NCI-H524 treated with DMSO at 0.1 percent for 48 hours (cell line): ENCODE measurements around the gene ASAP2.

Source experiments
- DNase-seq: peaks from one replicate; lab custom pipeline; 2025; lab: John Stamatoyannopoulos, UW

Gene ASAP2

DNA sequence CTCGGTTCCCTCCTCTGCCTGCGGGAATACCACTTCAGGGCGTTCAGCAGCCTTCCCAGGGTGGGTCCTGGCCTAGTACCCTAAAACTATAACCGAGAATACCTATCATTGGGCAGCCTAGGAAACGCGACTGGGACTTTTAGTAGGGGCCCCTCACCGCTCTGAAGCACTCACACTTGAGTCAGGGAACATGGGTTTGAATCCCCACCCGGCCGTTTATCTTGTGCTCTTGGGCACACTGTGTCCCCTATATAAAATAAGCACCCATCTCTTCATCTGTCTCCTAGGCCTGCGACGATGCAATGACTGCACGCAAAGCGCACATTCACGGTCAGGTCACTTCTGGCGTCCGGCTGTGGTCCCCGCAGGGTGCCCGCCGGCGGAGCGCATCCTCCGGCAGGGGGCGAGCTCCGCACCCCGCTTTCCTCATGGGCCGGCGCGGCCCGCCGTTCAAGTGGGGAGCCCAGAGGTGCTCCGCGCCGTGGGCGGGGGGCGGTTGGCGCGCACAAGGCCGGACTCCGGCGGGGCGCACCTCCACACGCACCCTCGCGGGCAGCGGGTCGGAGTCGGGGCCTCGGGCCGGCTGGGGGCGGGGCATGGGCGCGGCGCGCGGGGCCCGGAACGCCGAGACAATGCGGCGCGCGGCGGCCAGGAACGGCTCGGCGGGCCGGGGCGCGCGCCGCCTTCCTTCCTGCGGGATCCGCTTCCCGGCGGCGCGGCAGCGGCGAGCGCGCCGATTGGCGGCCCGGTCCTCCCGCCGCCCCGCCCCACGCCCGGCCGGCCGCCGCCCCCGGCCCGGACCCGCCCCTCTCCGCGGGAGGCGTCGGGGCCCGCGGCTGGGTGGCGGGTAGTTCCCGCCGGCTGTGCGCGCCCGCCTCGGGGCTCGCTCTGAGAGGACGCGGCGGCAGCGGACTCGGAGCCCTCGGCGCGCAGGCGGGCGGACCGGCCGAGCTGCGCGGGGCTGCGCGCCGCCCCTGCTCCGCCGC lies at the start of gene ASAP2:
TSS of gene ASAP2 (plus strand) at position 850 of the 986 bp plus-strand sequence. CDS start 293 bp downstream, outside the sequence.
- no peak for DNase-seq

DNA sequence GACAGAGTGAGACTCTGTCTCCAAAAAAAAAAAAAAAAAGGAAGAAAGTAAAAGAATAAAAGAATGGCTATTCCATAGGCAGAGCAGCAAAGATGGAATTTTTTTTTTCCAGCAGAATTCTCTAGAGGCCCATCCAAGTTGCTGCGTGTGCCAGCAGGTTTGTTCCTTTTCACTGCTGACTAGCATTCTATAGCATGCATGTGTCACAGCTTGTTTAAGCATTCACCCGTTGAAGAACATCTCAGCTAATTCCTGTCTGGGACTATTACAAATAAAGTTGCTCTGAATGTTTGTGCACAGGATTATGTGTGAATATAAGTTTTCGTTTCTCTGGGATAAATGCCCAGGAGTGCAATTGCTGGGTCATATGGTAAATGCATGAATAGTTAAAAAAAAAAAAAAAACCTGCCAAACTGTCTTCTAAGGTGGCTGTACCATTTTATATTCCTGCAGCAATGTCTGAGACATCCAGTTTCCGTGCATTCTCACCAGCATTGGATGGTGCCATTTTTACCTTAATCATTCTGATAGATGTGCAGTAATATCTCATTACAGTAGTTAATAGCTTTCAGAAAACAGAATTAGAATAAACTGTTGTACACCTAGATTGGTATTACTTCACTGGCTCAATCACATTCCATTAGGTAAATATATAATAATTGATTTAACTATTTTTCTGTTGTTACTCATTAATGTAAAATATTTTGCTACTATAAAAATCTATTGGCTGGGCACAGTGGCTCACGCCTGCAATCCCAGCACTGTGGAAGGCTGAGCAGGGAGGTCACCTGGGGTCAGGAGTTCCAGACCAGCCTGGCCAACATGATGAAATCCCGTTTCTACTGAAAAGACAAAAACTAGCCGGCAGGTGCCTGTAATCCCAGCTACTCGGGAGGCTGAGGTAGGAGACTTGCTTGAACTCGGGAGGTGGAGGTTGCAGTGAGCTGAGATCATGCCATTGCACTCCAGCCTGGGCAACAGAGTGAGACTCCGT lies 47.5 kb upstream of the ASAP2 start:
- no peak for DNase-seq

DNA sequence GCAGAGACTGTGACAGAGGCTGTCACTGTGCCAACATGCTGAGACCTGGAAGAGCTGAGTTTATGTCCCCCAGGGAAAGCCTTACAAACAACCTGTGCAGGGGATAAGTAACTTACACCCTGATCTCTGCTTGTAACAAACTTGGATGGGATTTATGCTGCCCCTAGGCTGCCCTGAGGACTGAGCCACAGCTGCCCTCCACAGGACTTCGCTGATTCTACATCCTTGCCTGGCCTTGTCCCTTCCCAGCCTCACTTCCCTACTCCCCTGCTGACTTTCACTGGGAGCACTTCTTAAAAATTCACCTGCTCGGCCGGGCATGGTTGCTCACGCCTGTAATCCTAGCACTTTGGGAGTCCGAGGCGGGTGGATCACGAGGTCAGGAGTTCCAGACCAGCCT lies 45.9 kb upstream of the ASAP2 start:
- DNase-seq, result no peak

DNA sequence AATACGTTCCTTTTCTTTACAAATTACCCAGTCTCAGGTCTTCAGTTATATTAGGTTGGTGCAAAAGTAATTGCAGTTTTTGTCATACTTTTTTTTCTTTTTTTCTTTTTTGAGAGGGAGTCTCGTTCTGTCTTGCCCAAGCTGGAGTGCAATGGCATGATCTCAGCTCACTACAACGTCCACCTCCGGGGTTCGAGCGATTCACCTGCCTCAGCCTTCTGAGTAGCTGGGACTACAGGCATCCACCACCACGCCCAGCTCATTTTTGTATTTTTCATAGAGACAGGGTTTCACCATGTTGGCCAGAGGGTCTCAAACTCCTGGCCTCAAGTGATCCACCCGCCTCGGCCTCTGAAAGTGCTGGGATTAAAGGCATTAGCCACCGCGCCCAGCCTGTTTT lies 43.8 kb upstream of the ASAP2 start:
- no peak for DNase-seq

DNA sequence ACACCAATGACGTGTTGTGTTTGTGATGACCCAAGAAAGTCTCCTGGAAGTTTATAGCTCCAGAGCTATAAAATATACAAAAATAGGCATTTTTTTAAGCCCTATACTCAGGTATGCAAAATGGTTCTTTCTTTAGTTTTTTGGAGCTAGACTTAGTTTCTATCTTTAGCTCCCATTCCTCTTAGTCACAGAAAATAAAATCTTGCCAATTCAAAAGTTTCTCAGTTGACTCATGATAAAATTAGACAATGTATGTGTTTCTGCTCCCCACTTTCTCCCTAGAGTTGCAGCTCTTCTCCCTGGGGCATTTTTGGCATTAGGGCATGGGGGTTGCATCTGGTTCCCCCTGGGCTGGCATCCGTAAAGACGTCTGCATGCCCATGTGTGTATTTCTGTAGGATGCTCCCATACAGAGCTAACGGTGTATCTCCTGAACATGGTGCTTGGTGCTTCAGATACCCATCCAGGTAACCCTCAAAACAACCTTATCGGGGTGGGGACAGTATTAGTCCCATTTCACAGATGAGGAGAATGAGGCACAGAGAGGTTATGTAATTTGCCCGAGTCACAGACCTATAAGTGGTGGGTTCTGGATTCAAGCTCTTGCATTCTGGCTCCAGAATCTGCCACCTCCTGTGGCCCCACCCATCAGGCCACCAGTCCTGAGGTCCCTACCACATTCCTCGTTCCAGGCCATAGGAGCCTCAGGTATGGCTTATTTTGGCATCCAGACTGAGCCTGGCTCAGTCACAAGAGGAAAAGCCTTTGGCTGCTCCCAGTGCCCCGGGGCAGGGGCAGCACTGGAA lies 43.1 kb upstream of the ASAP2 start:
- DNase-seq, result no peak

DNA sequence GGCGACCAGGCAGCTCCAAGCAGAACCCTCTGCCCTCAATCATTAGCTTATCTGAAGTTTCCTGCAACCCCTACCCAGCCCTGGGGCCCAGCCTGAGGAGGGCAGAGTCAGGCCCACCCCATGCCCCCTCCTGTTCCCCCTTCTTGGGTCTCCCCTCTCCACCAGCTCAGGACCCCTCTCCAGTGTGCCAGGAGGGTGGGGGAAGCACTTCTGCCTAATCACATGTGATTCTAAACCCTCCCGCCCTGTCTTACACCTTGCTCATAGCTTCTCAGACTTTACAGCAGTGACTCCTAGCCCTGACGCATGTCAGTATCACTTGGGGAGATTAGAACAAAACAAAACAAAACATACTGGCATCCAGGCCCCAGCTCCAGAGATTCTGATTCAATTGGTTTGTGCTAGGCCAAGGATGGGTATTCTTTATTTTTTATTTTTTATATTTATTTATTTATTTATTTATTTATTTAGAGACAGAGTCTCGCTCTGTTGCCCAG lies 42.5 kb upstream of the ASAP2 start:
- DNase-seq, result no peak

DNA sequence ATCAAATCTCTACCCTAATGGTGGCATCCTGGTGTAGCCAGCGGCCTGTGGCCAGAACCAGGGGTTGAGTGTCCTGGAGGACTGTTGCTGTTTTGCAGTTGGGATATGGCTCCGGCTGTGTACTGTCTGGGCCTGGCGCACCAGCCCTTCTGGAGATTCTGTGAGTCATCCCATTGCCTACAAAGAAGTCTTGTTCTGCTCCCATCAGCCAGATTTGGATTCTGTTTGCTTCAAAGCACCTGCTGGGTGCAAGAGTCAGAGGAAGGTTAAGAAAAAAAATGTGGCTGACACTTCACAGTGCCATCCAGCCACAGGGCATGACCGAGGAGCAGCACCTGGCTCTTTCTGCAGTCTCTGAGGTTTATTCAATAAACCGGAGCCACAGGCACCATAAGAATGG lies 41.0 kb upstream of the ASAP2 start:
- DNase-seq, result no peak

DNA sequence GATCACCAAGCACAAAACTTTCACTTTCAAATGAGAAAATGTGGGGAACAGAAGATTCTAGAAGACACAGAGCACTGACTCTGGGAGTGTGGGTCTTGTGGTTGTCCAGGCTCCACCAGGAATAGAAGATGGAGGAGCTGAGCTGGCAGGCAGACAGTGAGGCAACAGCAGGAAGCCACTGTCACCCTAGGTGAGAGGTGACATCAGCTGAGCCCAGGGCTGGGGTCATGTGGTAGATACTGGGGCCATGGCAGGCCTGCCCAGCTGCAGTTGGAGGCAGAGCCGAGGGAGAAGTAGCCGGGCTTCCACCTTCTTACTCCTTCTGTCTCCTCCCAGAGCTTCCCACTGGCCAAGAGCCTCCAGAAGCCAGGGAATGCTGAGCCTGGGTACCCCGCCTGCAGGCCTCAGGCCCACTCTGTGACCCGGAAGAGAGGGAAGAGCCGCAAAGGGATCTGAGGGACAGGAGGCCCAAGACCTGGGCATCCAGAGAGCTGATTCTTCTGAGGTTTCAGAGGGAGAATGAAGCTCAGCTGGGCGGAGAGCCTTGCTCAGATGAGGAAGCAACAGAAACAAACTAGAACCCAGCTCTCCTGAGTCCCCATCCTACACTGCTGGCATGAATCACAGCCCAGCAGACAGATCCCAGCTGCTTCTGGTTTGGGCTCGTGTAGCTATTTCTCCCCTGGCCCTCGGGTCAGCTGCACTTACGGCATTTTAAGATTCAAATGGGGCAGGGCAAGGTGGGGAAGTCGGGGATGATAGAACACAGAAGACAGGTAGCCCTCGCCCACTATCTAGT lies 39.8 kb upstream of the ASAP2 start:
- DNase-seq, result no peak

DNA sequence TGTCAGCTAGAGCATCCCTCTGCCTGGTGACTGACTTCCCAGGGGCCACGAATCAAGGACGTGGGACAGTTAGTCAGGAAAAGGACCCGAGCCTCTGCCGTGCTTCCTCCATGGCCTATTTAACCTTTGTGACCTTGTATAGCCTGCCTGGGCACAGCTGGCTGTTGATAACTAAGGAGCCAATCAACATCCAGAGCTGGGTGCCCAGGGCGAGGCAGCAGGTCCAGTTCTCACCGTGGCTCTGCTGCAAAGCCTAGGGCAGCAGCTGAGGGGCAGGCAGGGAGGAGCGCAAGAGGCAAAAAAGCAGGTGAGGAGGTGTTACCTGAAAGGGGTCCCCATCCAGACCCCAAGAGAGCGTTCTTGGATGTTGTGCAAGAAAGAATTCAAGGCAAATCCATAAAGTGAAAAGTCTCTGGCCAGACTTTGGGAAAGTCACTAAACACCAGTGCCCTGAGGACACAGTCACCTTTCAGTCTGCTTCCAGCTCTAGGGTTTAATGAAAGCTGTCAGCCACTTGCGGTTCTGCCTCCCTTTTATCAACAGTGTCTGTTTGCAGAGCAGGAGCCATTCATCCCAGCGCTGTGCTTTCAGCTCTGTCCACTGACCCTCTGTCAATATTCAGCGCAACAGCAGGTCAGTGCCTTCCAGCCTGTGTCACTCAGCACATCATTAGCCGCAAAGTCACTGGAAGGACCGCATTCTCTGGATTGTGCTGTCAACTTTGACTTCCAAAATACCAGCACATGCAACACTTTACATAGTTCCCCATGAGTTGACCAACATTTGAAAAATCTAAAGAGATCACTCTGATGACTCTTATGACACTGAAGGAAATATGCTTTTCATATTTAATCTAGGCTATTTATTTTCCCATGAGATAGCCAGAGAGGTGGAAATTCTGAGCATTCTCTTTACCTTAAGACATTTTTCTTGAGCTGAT lies 38.6 kb upstream of the ASAP2 start:
- DNase-seq, result no peak

DNA sequence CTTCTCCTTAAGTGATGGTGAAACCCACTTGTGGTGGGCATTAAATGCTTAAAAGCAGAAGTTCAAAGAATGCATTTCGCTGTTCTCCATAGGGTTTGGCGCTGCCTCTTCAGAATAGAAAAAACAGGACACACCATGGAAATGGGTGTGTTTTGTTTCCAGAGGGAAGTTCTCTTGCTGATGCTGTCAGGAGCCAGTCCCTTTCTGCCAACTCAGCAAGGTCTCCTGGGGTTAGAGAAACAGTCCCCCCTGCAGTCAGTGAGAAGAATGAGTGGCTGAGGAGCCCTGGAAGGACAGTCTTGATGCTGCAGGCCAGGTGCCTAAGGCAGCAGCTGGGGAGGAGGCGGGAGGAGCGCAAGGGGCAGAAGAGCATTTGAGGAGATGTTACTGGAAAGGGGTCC lies 37.8 kb upstream of the ASAP2 start:
- DNase-seq, result no peak

DNA sequence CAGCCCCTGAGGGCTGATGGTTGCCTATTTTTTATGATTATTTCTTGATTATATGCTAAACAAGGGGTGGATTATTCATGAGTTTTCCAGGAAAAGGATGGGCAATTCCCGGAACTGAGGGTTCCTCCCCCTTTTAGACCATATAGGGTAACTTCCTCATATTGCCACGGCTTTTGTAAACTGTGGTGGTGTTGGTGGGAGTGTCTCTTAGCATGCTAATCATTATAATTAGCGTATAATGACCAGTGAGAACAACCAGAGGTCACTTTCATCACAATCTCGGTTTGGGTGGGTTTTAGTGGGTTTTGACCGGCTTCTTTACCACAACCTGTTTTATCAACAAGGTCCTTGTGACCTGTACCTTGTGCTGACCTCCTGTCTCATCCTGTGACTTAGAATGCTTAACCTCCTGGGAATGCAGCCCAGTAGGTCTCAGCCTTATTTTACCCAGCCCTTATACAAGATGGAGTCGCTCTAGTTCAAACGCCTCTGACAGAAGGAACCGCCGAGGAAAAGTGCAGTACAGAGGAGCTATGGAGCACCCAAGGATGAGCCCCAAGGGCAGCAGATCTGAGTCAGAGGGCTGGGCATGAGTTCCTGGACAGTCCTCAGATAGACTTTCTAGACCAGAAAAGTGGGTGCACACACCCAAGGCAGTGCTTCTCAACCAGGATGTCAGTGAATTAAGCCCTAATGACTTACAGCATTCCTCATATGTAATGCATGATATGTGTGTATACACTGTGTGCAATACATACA lies 37.1 kb upstream of the ASAP2 start:
- no peak for DNase-seq

DNA sequence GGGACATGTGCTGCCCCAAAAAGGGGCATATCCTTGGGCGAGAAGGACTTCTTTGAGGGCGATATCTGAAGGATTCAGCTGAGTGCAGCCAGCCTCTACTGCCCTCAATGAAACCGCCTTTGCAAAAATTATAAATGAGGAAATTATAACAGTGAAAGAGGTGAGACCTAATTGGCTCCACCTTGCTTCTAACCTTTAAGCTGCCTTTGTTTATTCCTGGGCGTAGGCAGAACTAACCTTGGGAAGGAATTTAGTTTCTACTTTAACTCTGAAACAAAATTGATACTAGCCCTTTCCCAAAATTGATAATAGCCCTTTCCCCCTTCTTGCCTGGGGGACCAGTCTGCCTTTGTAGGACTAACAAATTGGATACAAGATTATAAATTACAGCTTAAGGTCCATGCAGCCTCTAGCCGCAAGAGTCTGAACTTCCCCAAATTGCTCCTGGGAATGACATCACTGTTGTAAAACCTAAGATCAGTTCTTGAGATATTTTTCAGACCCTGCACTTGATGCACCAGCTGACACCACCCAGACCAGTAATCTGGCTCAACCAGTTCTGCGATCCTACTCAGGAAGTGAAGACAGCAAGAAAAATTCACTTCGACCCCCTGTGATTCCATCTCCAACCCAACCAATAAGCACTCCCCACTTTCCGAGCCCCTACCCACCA lies 36.0 kb upstream of the ASAP2 start:
- no peak for DNase-seq

DNA sequence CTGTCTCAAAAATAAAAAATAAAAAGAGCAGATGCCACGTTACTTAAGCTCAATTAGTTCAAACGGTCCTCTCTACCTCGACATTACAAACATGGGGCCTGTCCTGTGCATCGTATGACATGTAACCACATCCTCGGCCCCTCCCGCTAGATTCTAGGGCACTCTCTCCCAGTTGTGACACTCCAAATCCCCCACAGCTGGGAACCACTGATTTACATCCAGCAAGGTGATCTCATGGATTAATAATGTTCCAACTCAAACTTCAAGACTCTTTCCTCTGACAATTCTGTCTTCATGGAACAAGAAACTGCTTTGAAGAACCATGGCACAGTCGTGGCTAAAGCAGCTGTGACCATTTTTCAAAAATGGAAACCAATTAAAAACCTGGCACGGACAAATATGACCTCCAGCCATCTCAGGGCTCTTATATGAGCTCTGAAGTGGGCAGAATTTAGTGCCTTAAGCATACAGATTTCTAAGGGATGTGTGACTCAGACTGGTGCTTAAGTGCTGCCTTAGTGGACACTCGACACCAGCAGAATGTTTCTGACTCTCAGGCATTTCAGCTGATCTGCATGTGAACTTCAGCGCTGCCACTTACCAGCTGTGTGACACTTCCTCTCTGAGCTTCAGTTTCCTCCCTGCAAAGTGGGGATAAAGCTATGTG lies 31.7 kb upstream of the ASAP2 start:
- peak; percentile 59 for DNase-seq

DNA sequence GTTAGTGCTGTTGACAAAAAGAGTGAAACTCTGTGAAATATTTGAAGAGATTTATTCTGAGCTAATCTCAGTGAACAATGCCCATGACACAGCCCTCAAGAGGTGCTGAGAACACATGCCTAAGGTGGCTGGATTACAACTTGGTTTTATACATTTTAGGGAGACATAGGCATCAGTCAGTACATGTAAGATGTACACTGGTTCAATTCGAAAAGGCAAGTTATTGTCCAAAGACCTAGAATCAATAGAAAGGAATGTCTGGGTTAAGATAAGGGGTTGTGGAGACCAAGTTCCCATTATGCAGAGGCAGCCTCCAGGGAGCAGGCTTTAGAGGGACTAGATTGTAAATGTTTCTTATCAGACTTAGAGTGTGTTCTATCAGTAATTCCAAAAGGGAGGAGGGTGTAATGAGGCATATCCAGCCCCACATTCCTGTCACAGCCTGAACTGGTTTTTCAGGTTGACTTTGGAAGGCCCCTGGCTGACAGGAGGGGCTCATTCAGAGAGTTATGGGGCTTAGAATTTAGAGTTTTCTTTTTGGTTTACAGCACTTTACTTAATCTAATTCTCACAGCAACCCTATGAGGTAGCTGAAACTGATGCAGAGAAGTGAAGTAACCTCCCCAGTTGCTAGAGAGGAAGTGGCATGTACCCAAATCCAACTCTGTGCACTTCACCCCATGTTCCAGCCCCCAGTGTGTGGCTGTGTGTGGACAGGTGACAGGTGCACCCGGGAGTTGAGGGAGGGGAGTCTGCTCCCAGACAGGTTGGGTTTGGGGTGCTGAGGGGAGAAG lies 28.3 kb upstream of the ASAP2 start:
- DNase-seq, result no peak

DNA sequence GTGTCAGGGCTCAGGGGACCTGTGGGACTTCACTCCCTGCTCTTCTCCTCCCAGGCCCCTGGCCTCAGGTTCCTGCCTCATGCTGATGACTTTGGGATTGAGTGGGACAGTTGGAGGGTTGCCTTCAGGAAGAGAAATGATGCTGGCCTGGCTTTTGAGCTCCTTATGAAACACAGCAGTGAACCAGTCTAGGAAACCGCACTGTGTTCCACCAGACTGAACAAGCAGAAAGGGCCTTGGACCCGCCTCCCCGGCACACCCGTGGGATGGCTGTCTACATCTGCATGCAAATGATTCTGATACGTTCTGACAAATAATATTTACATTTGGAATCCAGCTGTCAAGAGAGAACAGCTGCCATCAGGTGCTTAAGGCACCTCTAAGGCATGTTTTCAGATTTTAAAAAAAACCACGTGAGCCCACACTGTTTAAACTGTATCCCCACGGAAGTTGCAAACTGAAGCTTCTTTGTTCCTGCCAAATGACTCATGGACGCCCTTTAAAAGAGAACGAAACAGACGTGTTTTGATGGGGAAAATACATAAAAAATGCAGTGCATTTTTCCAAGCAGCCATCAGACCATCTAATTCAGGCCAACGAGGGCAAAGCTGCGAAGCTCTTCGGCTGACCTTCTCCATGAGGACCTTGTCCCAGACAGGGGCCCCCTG lies 27.6 kb upstream of the ASAP2 start:
- no peak for DNase-seq

DNA sequence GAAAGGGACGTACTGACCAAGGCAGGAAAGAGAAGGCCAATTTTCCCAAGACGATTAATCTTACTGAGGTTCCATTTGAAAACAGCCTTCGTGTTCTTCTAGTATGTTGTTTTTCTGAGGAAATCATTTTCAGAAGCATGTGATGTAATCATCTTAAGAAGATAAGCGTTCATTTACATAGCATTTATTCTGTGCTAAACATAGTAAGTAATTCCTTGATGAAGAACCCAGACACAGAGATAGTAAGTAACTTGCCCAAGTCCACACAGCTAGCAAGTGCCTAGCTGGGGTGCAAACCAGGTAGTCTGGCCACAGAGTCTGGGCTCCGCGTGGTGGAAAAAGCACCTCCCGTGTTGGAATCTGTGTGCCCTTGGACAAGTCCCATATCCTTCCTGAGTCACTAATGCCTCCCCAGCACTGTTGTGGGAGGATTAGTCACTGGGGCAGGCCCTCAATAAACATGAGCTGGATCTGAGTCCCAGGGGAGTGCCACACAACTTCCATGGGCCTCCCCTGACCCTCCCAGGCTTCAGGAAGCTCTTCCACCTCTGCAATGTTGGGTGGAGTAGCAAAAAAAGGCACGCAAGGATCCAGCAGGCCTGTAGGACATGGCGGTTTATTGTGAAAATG lies 26.9 kb upstream of the ASAP2 start:
- no peak for DNase-seq
